Suprapubic skin (tissue), 4 donors: ENCODE data around the gene ACTL8. TPM values are rescaled to one million over a fixed set of nuclear protein-coding genes. Genes with fewer than 3 reads are reported as not detected.
"Not testable (repeated sequence)": the region's sequence is repeated elsewhere in the genome, so short reads cannot be mapped to it uniquely, and the experiment has no call there.

ENCODE experiments used
- DNase-seq, 2 donors: peaks; one replicate each; pipeline ENCODE4 v3.0.0-alpha.2; 2019; ENCODE audit warnings: low spot score in 2 of 2
- H3K27ac ChIP-seq: fragments of 200-600 bp; sonication (generic); one replicate; pipeline ENCODE4 v1.5.1; 2019
- H3K27me3 ChIP-seq: fragments of 200-600 bp; sonication (generic); one replicate; pipeline ENCODE4 v1.5.1; 2019
- H3K36me3 ChIP-seq: fragments of 200-600 bp; sonication (generic); one replicate; pipeline ENCODE4 v1.5.1; 2019
- H3K4me1 ChIP-seq: fragments of 200-600 bp; sonication (generic); one replicate; pipeline ENCODE4 v1.5.1; 2019
- H3K4me3 ChIP-seq: fragments of 200-600 bp; sonication (generic); one replicate; pipeline ENCODE4 v1.5.1; 2019; ENCODE audit warnings: mild to moderate bottlenecking
- H3K9me3 ChIP-seq: fragments of 200-600 bp; sonication (generic); one replicate; pipeline ENCODE4 v1.5.1; 2019
- CTCF ChIP-seq, 2 donors: fragments of 200-600 bp in 1 of 2; fragments of 450-650 bp in 1 of 2; sonication (generic) in 1 of 2; IDR thresholded peaks; one replicate each; pipeline ENCODE4 v1.5.1; 2016 to 2019; ENCODE audit warnings: antibody characterized with exemption in 2 of 2, mild to moderate bottlenecking in 1 of 2, moderate library complexity in 1 of 2
- EP300 ChIP-seq: sonication (generic); formaldehyde crosslinking; IDR thresholded peaks from one replicate; pipeline ENCODE4 v1.6.1; 2017; ENCODE audit warnings: antibody characterized with exemption
- POLR2A ChIP-seq, 2 donors: fragments of 450-650 bp; IDR thresholded peaks; one replicate each; pipeline ENCODE4 v1.6.1; 2017; ENCODE audit warnings: antibody characterized with exemption in 2 of 2, mild to moderate bottlenecking in 2 of 2, moderate library complexity in 2 of 2
- POLR2AphosphoS5 ChIP-seq, 3 donors: sonication (generic); formaldehyde crosslinking; IDR thresholded peaks; one replicate each; pipeline ENCODE4 v1.6.1; 2017; ENCODE audit warnings: antibody characterized with exemption in 3 of 3
- WGBS: methylation state at CpG from one replicate; pipeline ENCODE4 v1.1.5; 2018; 5-methylcytosine and 5-hydroxymethylcytosine counted together
- total RNA-seq, 4 donors: library from RNA; depleted of rRNA; stranded (reverse); fragments of >200 nt; gene quantifications; one replicate each; pipeline ENCODE4 v1.1.0, GENCODE V29; 2016

The ACTL8 gene
- total RNA-seq, 4 donors from 2014 or later: not detected

DNA sequence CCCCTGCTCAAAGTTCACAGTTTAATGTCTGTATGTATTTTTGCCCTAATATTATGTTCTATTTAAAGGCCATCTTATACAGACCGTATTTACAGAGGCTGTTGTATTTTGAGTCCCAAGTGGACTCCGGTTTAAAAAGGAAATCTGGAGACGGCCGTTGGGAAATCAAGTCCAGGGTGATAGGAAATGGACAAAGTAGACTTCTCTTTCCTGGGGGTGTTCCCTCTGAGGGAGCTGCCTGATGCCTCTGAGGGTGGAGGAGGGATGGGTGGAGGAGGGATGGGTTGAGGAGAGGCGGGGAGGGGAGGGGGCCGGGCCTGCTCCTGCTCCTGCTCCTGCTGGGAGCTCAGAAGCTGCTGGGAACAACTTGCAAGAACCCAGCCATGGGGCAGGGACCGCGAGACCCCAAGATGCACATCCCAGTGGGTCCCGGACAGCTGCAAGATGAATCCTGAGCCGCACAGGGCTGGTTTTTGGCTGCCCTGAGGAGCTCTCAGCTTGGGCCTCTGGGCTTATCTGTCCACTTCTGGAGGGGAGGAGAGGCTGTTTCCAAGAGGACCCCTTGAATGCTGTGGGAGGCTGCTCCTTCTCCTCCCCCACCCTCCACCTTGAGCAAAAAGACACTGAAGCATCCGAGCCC is 12.0 kb upstream of the ACTL8 start:
- no peak for TF ChIP-seq POLR2AphosphoS5 (IDR thresholded peaks at IDR 0.05)
- no peak for TF ChIP-seq EP300
- no peak for TF ChIP-seq CTCF (IDR thresholded peaks at IDR 0.05)
- 49% methylated on average over 10 of the region's 11 CpGs for WGBS
- Histone ChIP-seq H3K36me3 (no peaks in the 10 kb centered on the region), H3K27me3 (peaks cover 47% of the 10 kb centered on the region), H3K27ac (no peak overlapping the region), H3K4me3 (no peak overlapping the region), H3K9me3 (no peaks in the 10 kb centered on the region), H3K4me1 (no peaks in the 10 kb centered on the region)
- DNase-seq: no peak

- H3K27ac ChIP-seq: no peak overlapping the region
- no peak overlapping the region for H3K4me3 ChIP-seq
- no peak for DNase-seq
- no peaks in the 10 kb centered on the region for H3K36me3 ChIP-seq
- no peaks in the 10 kb centered on the region for H3K9me3 ChIP-seq
- TF ChIP-seq POLR2AphosphoS5 (IDR thresholded peaks at IDR 0.05) (no peak), CTCF (IDR thresholded peaks at IDR 0.05) (no peak), POLR2A (IDR thresholded peaks at IDR 0.05) (no peak)
- no peaks in the 10 kb centered on the region for H3K4me1 ChIP-seq
- H3K27me3 ChIP-seq: peaks cover 48% of the 10 kb centered on the region
- 94% methylated on average over 3 of the region's 3 CpGs for WGBS
These were observed 11.2 kb upstream of the ACTL8 start for GRCh38 chr1:17743925-17744324.

DNA sequence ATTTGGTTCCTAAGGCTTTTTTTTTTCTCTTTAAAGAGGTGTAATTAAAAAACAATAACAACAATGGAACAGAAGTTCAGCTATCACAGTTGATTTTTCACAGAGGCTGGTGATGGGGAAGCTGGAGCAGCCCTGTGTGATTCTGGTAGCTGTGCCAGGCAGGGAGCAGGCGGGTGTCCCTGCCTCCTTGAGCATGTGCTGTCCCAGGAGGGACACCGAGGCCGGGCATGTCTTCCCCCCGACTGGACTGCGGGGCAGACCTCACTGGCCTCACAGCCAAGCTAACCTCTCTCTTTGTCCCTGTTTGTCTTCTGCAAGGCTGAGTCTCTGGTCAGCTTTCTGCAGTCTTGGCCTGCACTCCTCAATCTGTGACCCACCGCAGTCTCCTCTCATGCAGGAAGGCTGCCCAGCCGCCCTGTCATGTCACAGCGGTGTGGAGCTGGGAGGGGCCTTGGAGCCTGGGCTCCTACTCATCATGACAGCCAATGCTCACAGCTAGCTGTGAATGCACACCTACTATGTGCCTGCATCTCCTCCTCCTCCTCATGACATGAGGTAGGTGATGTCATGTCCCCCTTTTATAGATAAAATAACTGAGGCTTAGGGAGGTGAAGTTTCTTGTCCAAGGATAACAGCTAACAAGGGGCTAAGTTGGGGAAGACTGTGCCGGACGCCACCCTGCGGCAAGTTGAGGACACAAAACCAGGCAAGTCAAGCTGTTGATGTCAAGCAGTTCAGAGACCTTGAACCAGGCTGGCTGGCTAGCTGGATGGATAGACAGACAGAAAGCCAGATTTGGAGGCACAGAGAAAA is 10.3 kb upstream of the ACTL8 start:
- no peak for TF ChIP-seq POLR2AphosphoS5 (IDR thresholded peaks at IDR 0.05)
- TF ChIP-seq CTCF (IDR thresholded peaks at IDR 0.05): no peak
- no peak for TF ChIP-seq EP300
- no peak for TF ChIP-seq POLR2A (IDR thresholded peaks at IDR 0.05)
- no peak overlapping the region for H3K27ac ChIP-seq
- H3K9me3 ChIP-seq: no peaks in the 10 kb centered on the region
- WGBS: 84% methylated on average over 11 of the region's 11 CpGs
- no peak overlapping the region for H3K4me3 ChIP-seq
- peaks cover 43% of the 10 kb centered on the region for H3K27me3 ChIP-seq
- DNase-seq: no peak
- H3K4me1 ChIP-seq: no peaks in the 10 kb centered on the region
- H3K36me3 ChIP-seq: no peaks in the 10 kb centered on the region

DNA sequence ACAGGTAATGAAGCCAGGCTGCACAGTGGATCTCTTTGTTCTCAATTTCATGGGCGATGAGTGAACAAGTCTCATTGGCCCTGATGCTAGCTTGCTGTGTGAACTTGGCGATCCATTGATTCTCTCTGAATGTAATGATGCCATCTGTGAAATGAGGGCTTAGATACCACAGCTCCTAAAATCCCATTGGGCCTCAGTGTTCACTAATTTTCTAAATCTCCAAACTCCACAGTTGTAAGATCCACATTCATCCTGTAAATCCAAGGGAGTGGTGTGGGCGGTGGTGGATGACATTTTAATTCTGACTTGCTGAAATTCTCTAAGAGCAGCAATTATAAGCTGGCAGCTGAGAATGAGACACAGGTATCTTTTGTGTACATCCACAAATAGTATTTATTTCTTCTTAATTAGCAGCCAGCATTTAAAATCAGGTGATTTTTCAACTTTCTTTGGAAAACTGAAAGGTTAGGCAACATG is 9.6 kb upstream of the ACTL8 start:
- WGBS: 79% methylated on average over 3 of the region's 3 CpGs
- H3K27ac ChIP-seq: no peak overlapping the region
- no peak for DNase-seq
- no peak for TF ChIP-seq POLR2A (IDR thresholded peaks at IDR 0.05)
- no peak for TF ChIP-seq EP300
- no peak for TF ChIP-seq CTCF (IDR thresholded peaks at IDR 0.05)
- TF ChIP-seq POLR2AphosphoS5 (IDR thresholded peaks at IDR 0.05): no peak
- peaks cover 38% of the 10 kb centered on the region for H3K27me3 ChIP-seq
- no peaks in the 10 kb centered on the region for H3K4me1 ChIP-seq
- no peaks in the 10 kb centered on the region for H3K36me3 ChIP-seq
- no peak overlapping the region for H3K4me3 ChIP-seq
- H3K9me3 ChIP-seq: no peaks in the 10 kb centered on the region

- not testable (repeated sequence) for H3K4me3 ChIP-seq, H3K27ac ChIP-seq, H3K36me3 ChIP-seq, H3K9me3 ChIP-seq, DNase-seq, H3K4me1 ChIP-seq
- 60% methylated on average over 2 of the region's 2 CpGs for WGBS
- peaks cover 31% of the 10 kb centered on the region for H3K27me3 ChIP-seq
These were observed 8.9 kb upstream of the ACTL8 start for GRCh38 chr1:17746281-17746680.
